SKM-1 treated with dmso at 0.1 percent for 144 hours (cell line): ENCODE measurements around the gene CORIN.
"Not testable (repeated sequence)": the region's sequence is repeated elsewhere in the genome, so short reads cannot be mapped to it uniquely, and the experiment has no call there.

Source experiments
- DNase-seq: peaks from one replicate; lab custom pipeline; 2025; ENCODE audit not compliant: unreplicated experiment; lab: John Stamatoyannopoulos, UW

CORIN gene

GRCh38 chr4:47731182-47731581 lies 106.7 kb downstream of the CORIN start:
- no peak for DNase-seq

- DNase-seq, result no peak
Observed at GRCh38 chr4:47729131-47729680, 108.7 kb downstream of the CORIN start.

GRCh38 chr4:47721892-47722575 lies 115.8 kb downstream of the CORIN start:
- peak; percentile 18 for DNase-seq

GRCh38 chr4:47721485-47721884 lies 116.4 kb downstream of the CORIN start:
- DNase-seq, result no peak

- no peak for DNase-seq
Observed at GRCh38 chr4:47720787-47721186, 117.1 kb downstream of the CORIN start.

GRCh38 chr4:47719576-47719975 lies 118.3 kb downstream of the CORIN start:
- DNase-seq, result no peak

GRCh38 chr4:47718696-47719095 lies 119.2 kb downstream of the CORIN start:
- DNase-seq, result no peak

- DNase-seq, result no peak
Observed at GRCh38 chr4:47717188-47717587, 120.7 kb downstream of the CORIN start.

GRCh38 chr4:47715716-47716416 lies 122.0 kb downstream of the CORIN start:
- peak; percentile 7 for DNase-seq

GRCh38 chr4:47714269-47714668 lies 123.6 kb downstream of the CORIN start:
- no peak for DNase-seq

- no peak for DNase-seq
Observed at GRCh38 chr4:47713129-47713834, 124.6 kb downstream of the CORIN start.

- no peak for DNase-seq
Observed at GRCh38 chr4:47711646-47712045, 126.2 kb downstream of the CORIN start.

GRCh38 chr4:47711183-47711582 lies 126.7 kb downstream of the CORIN start:
- DNase-seq, result no peak

GRCh38 chr4:47706352-47706751 lies 131.5 kb downstream of the CORIN start:
- not testable (repeated sequence) for DNase-seq

- peak; percentile 16 for DNase-seq
Observed at GRCh38 chr4:47705326-47705981, 132.4 kb downstream of the CORIN start.

GRCh38 chr4:47704693-47705325 lies 133.1 kb downstream of the CORIN start:
- peak; percentile 25 for DNase-seq

GRCh38 chr4:47703956-47704355 lies 133.9 kb downstream of the CORIN start:
- no peak for DNase-seq

- DNase-seq, result no peak
Observed at GRCh38 chr4:47703008-47703407, 134.9 kb downstream of the CORIN start.

- no peak for DNase-seq
Observed at GRCh38 chr4:47701286-47701685, 136.6 kb downstream of the CORIN start.

- no peak for DNase-seq
Observed at GRCh38 chr4:47698837-47699236, 139.0 kb downstream of the CORIN start.

GRCh38 chr4:47696823-47697222 lies 141.0 kb downstream of the CORIN start:
- DNase-seq, result no peak
